CD4-positive, alpha-beta T cell (primary cell): ENCODE measurements around the gene DACT3. TPM values are rescaled to one million over a fixed set of nuclear protein-coding genes. Genes with fewer than 3 reads are reported as not detected.

Experiments used
- ATAC-seq: fragments of 200-7000 bp; cut with Tn5 transposase; one replicate; pipeline ENCODE4 v1.10.0; 2022; ENCODE audit warnings: mild to moderate bottlenecking; ENCODE audit not compliant: poor library complexity
- CTCF ChIA-PET: fragments of 350-600 bp; sonication (Branson Sonifier 250); formaldehyde crosslinking; loops from one replicate; lab custom pipeline; 2021; ENCODE audit warnings: antibody characterized with exemption, inconsistent platforms; lab: Charles Lee
- POLR2A ChIA-PET: fragments of 350-600 bp; sonication (Branson Sonifier 250); formaldehyde crosslinking; loops from one replicate; lab custom pipeline; 2021; ENCODE audit warnings: antibody characterized with exemption, inconsistent platforms; lab: Charles Lee
- DNase-seq, 14 experiments: peaks; one replicate each; pipeline ENCODE4 v3.0.0-alpha.2; 2013 to 2020; ENCODE audit warnings: mixed read lengths in 2 of 14
- H3K27ac ChIP-seq, 2 donors: one replicate each; pipeline versions ENCODE4 v1.5.1 to v1.7.0; 2013; ENCODE audit warnings: low read length in 2 of 2, low read depth in 1 of 2, mild to moderate bottlenecking in 1 of 2
- H3K27me3 ChIP-seq, 2 experiments: 1 replicate in 1 of 2; 2 replicates in 1 of 2; pipeline versions ENCODE4 v1.6.1 to v1.7.0; 2013; ENCODE audit warnings: low read length in 2 of 2, control low read depth in 1 of 2, mild to moderate bottlenecking in 1 of 2, moderate library complexity in 1 of 2; ENCODE audit not compliant: insufficient read depth in 2 of 2, control insufficient read depth in 1 of 2
- H3K36me3 ChIP-seq: one replicate; pipeline ENCODE4 v1.6.1; 2013; ENCODE audit warnings: low read length, control low read depth; ENCODE audit not compliant: insufficient read depth
- H3K4me1 ChIP-seq: one replicate; pipeline ENCODE4 v1.6.1; 2013; ENCODE audit warnings: low read length, control low read depth; ENCODE audit not compliant: insufficient read depth
- H3K4me3 ChIP-seq: one replicate; pipeline ENCODE4 v1.5.1; 2013; ENCODE audit warnings: mild to moderate bottlenecking, low read length, moderate library complexity
- H3K9me3 ChIP-seq, 2 experiments: 1 replicate in 1 of 2; 2 replicates in 1 of 2; pipeline versions ENCODE4 v1.6.1 to v1.7.0; 2013; ENCODE audit warnings: low read length in 2 of 2, mild to moderate bottlenecking in 2 of 2, control low read depth in 1 of 2, moderate library complexity in 1 of 2; ENCODE audit not compliant: control insufficient read depth in 1 of 2, insufficient read depth in 1 of 2
- H3K27ac Mint-ChIP-seq: one replicate; pipeline ENCODE4 v1.8.0; 2020; ENCODE audit warnings: mixed read lengths
- H3K27me3 Mint-ChIP-seq: one replicate; pipeline ENCODE4 v1.8.0; 2021; ENCODE audit warnings: mixed read lengths
- H3K36me3 Mint-ChIP-seq: one replicate; pipeline ENCODE4 v1.8.0; 2021; ENCODE audit warnings: low read depth, mixed read lengths
- H3K4me1 Mint-ChIP-seq: one replicate; pipeline ENCODE4 v1.8.0; 2021; ENCODE audit warnings: low read depth, mixed read lengths
- H3K4me3 Mint-ChIP-seq: one replicate; pipeline ENCODE4 v1.8.0; 2020; ENCODE audit warnings: mild to moderate bottlenecking, mixed read lengths
- H3K9me3 Mint-ChIP-seq: one replicate; pipeline ENCODE4 v1.8.0; 2020; ENCODE audit warnings: mixed read lengths
- CTCF ChIP-seq: fragments of 200-600 bp; IDR thresholded peaks from one replicate; pipeline ENCODE4 v1.8.0; 2022; ENCODE audit warnings: antibody characterized with exemption, mild to moderate bottlenecking
- intact Hi-C, 2 experiments: fragments of 100-400 bp; cut with DNase I in 1 of 2; cut with micrococcal nuclease in 1 of 2; formaldehyde crosslinking; loops; one replicate each; pipeline versions ENCODE4 v1.15.1 to v1.9.0; 2023 to 2025; cut with DNase I, micrococcal nuclease
- total RNA-seq, 174 experiments: library from RNA in 2 of 174; stranded (reverse) in 2 of 174; gene quantifications; one replicate each; pipeline ENCODE4 v1.2.3 and lab custom pipeline; 2021 to 2026

The DACT3 gene
- total RNA-seq, 2 experiments from 2014 or later, result 0.11 TPM

- H3K9me3 Mint-ChIP-seq, result no peaks in the 10 kb centered on the region
- peak overlapping the region; percentile 93 for H3K27ac Mint-ChIP-seq
- Histone ChIP-seq H3K9me3 (no peaks in the 10 kb centered on the region), H3K36me3 (peaks cover 13% of the 10 kb centered on the region), H3K4me1 (peaks cover 90% of the 10 kb centered on the region), H3K4me3 (no peak overlapping the region), H3K27ac (peak overlapping the region in 1 of 2 donors; percentile 41), H3K27me3 (no peaks in the 10 kb centered on the region)
- H3K4me3 Mint-ChIP-seq, result peak overlapping the region; percentile 56
- POLR2A ChIA-PET, result interaction anchor here (0.9 to 5.4 kb wide), 4 partner anchors 8 to 47 kb away, joined by 4 to 215 read pairs (median 18); partner anchors contain the start of genes CALM3 and DACT3
- peak; percentile 58 for ATAC-seq
- peak; percentile 71 to 89 (median 77) for DNase-seq
- peak; percentile 90 for TF ChIP-seq CTCF
- CTCF ChIA-PET, result interaction anchor here (0.7 to 2.4 kb wide), 14 partner anchors 8 to 113 kb away, joined by 3 to 34 read pairs (median 5); partner anchors contain the start of genes CALM3, DACT3 and PTGIR
- peaks cover 26% of the 10 kb centered on the region for H3K36me3 Mint-ChIP-seq
- peaks cover 74% of the 10 kb centered on the region for H3K4me1 Mint-ChIP-seq
- intact Hi-C loops, result loop anchor here (1.0 to 10.0 kb wide), 4 partner anchors 13 to 1751 kb away; partner anchors contain the start of genes CALM3 (in 1 of the 2), SYNGR4 (in 1 of the 2) and TMEM143 (in 1 of the 2)
- H3K27me3 Mint-ChIP-seq, result no peaks in the 10 kb centered on the region
These were observed 46.8 kb downstream of the DACT3 start for GRCh38 chr19:46614114-46614722.

GRCh38 chr19:46613525-46613924 is 47.5 kb downstream of the DACT3 start:
- H3K27ac ChIP-seq, result no peak overlapping the region
- H3K4me1 ChIP-seq, result peaks cover 87% of the 10 kb centered on the region
- no peaks in the 10 kb centered on the region for H3K27me3 ChIP-seq
- intact Hi-C loops, result loop anchor here in 1 of 2 experiments (5.0 to 10.0 kb wide), 2 partner anchors 81 to 1751 kb away; partner anchors contain the start of genes SYNGR4 and TMEM143
- TF ChIP-seq CTCF, result no peak
- ATAC-seq, result no peak
- H3K27ac Mint-ChIP-seq, result peak overlapping the region; percentile 93
- no peaks in the 10 kb centered on the region for H3K9me3 Mint-ChIP-seq
- H3K4me3 ChIP-seq, result no peak overlapping the region
- peaks cover 72% of the 10 kb centered on the region for H3K4me1 Mint-ChIP-seq
- H3K36me3 ChIP-seq, result peaks cover 20% of the 10 kb centered on the region
- CTCF ChIA-PET, result interaction anchor here (1.0 to 2.4 kb wide), 11 partner anchors 9 to 84 kb away, joined by 4 to 34 read pairs (median 6); partner anchors contain the start of genes CALM3 and DACT3
- no peak overlapping the region for H3K4me3 Mint-ChIP-seq
- peak in 1 of 14 experiments; percentile 30 for DNase-seq
- H3K36me3 Mint-ChIP-seq, result peaks cover 33% of the 10 kb centered on the region
- POLR2A ChIA-PET, result interaction anchor here (1.7 to 5.4 kb wide), 3 partner anchors 11 to 48 kb away, joined by 5 to 215 read pairs (median 32); partner anchors contain the start of genes CALM3 and DACT3
- no peaks in the 10 kb centered on the region for H3K9me3 ChIP-seq
- no peaks in the 10 kb centered on the region for H3K27me3 Mint-ChIP-seq

GRCh38 chr19:46611776-46612175 is 49.2 kb downstream of the DACT3 start:
- POLR2A ChIA-PET, result interaction anchor here (0.7 to 5.4 kb wide), 17 partner anchors 8 to 344 kb away, joined by 3 to 215 read pairs (median 4); partner anchors contain the start of genes CALM3 and DACT3
- no peaks in the 10 kb centered on the region for H3K9me3 Mint-ChIP-seq
- peaks cover 50% of the 10 kb centered on the region for H3K36me3 Mint-ChIP-seq
- Histone ChIP-seq H3K36me3 (peaks cover 37% of the 10 kb centered on the region), H3K27me3 (no peaks in the 10 kb centered on the region), H3K9me3 (no peaks in the 10 kb centered on the region), H3K27ac (peak overlapping the region; percentile 57 to 81), H3K4me1 (peaks cover 73% of the 10 kb centered on the region), H3K4me3 (peak overlapping the region; percentile 11)
- no peaks in the 10 kb centered on the region for H3K27me3 Mint-ChIP-seq
- CTCF ChIA-PET, result interaction anchor here (0.8 to 3.8 kb wide), 7 partner anchors 10 to 82 kb away, joined by 3 to 30 read pairs (median 4); partner anchors contain the start of genes CALM3 and DACT3
- intact Hi-C loops, result loop anchor here in 1 of 2 experiments (5.0 to 10.0 kb wide), 2 partner anchors 79 to 1753 kb away; partner anchors contain the start of genes SYNGR4 and TMEM143
- peak overlapping the region; percentile 93 for H3K27ac Mint-ChIP-seq
- H3K4me3 Mint-ChIP-seq, result peak overlapping the region; percentile 80
- H3K4me1 Mint-ChIP-seq, result peaks cover 74% of the 10 kb centered on the region
- ATAC-seq (peak; percentile 14), DNase-seq (peak in 1 of 14 experiments; percentile 14)
- no peak for TF ChIP-seq CTCF
